Muscle of arm (tissue), 12 donors: ENCODE data around the gene CPLX4. TPM values are rescaled to one million over a fixed set of nuclear protein-coding genes. Genes with fewer than 3 reads are reported as not detected.

ENCODE experiments used
- polyA plus RNA-seq, 12 donors: library from polyadenylated mRNA; unstranded; fragments of 120-200 nt; gene quantifications; one replicate each; pipeline ENCODE4 v1.2.1, GENCODE V29; 2013; ENCODE audit not compliant: insufficient read length in 12 of 12

Gene CPLX4
- polyA plus RNA-seq, 12 donors = not detected

Other genes with a start within 250 kb of the CPLX4 start
- 10 to 100 TPM in 6 of 12 donors, 1 to 10 TPM in 5, not detected in 1; 5.8 to 31.7 (median 10.5) TPM for gene SEC11C, start 178.8 kb downstream of the CPLX4 start, polyA plus RNA-seq
- gene GRP, start 98.5 kb downstream of the CPLX4 start, polyA plus RNA-seq = 10 to 100 TPM in 1 of 12 donors, 1 to 10 TPM in 2, under 1 TPM in 1, not detected in 8; 0.67 to 28.9 (median 3.4) TPM
- gene RAX, start 45.2 kb downstream of the CPLX4 start, polyA plus RNA-seq = under 1 TPM in 1 of 12 donors, not detected in 11; 0.21 TPM
- gene LMAN1, start 40.6 kb upstream of the CPLX4 start, polyA plus RNA-seq = 10 to 100 TPM in 11 of 12 donors, not detected in 1; 57.4 to 98.4 (median 82.1) TPM